Stimulated activated CD8-positive, alpha-beta memory T cell treated with anti-CD3 and anti-CD28 coated beads, Interleukin-4, amount 100 ng/mL, for 1 hour (primary cell): ENCODE measurements around the gene CCDC69.
"Not testable (repeated sequence)": the region's sequence is repeated elsewhere in the genome, so short reads cannot be mapped to it uniquely, and the experiment has no call there.

Experiments
- DNase-seq, 2 donors: peaks; one replicate each; pipeline ENCODE4 v3.0.0-alpha.2; 2020; ENCODE audit warnings: low read depth in 2 of 2, low spot score in 1 of 2

Gene CCDC69

DNA sequence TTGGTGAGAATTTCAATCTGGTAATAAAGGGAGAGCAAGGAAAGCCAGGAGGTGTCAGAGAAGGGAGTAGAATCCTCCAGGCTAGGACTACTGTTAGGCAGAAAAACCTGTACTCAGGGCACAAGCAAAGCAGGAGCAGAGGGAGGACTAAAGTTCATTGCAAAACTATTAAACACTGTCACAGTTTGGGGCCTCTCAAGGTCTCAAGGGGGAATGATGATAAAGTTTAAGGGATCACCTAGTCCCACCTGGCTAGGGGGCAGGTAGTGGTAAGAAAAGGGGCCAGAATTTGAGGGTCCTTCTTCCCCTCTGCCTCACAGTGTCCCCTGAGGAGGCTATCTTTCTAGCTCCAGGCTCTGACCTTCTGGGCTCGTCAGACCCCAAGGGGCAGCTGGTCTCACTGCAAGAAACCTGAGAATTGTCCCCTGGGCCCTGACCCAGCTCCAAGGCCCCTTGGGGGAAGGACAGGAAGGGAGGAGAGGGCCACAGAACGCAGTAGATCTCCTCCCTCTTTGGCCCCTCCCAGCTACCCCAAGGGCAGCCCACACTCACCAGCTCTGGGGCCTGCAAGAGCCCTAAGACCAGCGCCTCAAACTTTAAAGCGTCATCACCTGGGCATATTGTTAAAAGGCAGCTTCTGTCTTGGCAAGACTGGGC is 974 bp downstream of the CCDC69 start:
- DNase-seq = no peak

GRCh38 chr5:151222054-151222789 is 1.7 kb downstream of the CCDC69 start:
- DNase-seq = no peak

- no peak for DNase-seq
Observed at GRCh38 chr5:151221574-151221973, 2.3 kb downstream of the CCDC69 start.

DNA sequence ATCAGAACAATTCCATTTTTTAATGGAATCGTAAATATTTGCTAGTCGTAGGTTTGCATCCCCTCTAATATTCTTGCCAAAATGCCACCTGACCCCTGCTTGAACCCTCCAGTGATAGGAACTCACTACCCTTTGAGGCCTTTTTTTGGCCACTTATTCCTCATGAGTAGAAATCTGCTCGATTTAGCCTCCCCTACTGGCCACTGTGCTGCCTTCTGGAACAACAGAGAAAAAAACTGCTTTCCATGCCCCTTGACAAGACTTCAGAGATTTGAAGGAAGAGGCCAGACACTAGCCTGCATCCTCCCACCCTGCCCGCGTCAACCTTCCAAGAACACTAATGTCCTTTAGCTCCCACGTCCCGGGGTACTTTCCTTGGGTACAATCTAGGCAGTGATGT is 4.1 kb downstream of the CCDC69 start:
- no peak for DNase-seq

DNA sequence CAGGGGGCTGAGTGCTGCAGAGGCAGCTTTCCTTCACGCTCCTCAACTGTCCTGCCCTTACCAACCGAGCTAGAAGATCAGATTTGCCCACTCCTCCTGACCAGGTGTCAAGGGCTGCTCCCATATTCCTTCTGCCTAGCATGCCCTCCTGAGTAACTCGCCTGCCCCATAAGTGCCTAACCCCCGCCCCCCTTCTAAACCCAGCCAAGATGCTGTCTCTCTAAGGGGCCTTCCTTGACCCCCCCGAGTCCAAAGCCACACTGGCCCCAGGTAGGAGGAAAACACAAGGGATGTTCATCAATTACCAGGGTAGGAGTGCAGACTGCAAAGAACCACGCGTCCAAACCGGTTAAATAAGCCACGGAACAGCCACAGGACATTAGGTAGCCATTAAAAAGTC is 4.8 kb downstream of the CCDC69 start:
- no peak for DNase-seq

GRCh38 chr5:151218177-151218576 is 5.7 kb downstream of the CCDC69 start:
- DNase-seq = no peak

GRCh38 chr5:151216781-151217180 is 7.1 kb downstream of the CCDC69 start:
- DNase-seq = no peak

- DNase-seq = no peak
Observed at GRCh38 chr5:151215546-151215880, 8.4 kb downstream of the CCDC69 start.

GRCh38 chr5:151214614-151215545 is 9.0 kb downstream of the CCDC69 start:
- DNase-seq = no peak

DNA sequence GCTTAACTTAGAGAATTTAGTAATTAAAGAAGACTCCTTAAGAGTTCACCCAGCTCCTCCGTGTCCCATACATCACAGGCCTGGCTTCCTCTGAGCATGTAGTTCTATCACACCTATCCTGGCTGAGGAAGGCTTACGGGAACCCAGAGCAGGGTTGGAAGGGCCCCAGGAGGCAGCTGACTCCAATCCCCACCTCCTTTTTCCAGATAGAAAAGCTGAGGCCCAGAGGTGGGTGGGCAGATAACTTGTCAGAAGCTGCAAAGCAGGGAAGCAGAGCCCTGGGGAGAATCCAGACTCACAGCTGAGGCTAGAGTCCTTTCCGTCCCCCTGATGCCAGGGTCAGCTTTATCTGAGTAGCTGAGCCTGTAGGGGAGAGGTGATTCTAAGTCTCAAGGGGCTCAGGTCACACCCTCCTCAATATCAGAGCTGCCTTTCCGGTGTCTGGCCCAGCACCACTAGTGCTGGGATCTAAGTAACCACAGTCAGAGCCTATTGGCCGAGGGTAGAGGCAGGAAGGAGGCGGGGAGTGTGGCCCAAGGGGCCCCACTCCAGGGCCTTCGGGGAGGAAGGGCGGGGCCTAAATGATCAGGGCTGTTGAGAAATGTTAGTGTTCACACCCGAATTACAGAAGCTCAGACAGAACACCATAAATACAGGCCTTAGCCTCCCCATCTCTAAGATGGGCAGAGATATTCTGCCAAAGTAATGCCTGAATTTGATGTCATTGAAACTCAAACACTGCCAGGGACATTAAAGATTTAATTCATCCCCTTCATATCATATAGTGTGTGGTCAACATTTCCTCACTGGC is 9.9 kb downstream of the CCDC69 start:
- peak; percentile 60 to 73 for DNase-seq

DNA sequence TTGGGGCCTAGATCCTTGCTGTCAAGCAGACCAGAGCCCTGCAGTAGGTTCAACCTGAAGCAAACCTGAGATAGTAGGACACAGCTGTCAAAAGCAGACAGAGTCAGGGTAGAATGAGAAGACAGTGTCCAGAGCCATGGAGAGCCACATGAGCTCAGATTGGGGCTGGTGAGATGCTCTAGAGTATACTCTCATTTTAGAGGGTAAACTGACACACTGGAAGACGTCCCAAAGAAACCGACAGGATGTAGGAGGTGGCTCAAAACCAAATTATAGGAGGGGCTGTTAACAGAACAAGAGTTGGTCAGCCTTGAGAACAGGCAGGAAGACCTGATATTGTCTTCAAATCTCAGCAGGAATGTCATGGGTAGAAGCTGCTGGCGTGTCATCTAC is 11.5 kb downstream of the CCDC69 start:
- DNase-seq = no peak

DNA sequence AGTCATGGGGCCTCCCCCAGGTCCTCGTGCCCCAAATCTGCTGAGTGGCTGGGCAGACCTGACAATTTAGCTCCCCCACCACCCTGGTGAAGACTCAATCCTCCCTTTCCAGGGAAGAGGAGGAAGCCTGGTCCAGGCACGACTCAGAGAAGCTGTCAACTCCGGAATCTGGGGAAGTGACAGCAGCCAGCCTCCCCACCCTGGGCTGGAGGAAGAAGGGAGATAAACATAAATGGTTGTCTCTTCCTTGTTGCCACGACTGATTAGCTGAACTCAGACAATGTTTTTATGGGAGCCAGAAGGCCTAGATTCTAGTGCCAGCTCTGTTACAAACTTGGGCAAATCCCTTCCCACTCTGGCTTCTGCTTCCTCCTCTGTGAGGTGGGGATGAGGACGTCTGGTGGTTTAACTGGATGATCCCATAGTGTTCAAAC is 15.4 kb downstream of the CCDC69 start:
- no peak for DNase-seq

DNA sequence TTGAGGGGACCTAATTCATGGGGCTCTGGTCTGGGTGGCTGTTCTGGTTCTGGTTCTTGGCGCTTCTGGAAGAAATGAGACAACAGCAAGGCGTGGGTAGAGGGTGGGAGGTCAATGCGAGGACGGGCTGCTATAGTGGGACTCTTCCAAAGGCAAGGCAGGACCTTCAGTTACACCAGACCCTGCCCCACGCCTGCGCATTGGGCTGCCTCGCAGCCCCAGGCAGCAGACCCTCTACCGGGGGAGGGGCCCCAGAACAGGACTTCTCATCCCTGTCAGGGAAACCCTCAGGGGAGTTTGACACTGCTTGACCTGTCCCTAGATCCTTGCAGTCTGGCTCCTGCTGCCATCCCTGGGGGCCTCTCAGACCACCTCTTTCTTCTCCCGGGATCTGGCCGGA is 18.5 kb downstream of the CCDC69 start:
- DNase-seq = no peak

DNA sequence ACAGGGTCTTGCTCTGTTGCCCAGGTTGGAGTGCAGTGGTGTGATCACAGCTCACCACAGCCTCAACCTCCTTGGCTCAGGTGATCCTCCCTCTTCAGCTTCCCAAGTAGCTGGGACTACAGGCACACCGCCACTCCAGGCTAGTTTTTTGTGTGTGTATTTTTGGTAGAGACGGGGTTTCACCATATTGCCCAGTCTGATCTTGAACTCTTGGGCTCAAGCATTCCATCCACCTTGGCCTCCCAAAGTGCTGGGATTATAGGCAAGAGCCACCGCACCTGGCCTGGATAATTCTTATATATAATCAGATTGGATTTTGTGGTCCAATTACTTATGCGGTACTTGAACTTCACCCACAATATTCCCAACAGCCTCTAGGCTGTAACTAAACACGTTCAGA is 19.8 kb downstream of the CCDC69 start:
- DNase-seq = no peak

DNA sequence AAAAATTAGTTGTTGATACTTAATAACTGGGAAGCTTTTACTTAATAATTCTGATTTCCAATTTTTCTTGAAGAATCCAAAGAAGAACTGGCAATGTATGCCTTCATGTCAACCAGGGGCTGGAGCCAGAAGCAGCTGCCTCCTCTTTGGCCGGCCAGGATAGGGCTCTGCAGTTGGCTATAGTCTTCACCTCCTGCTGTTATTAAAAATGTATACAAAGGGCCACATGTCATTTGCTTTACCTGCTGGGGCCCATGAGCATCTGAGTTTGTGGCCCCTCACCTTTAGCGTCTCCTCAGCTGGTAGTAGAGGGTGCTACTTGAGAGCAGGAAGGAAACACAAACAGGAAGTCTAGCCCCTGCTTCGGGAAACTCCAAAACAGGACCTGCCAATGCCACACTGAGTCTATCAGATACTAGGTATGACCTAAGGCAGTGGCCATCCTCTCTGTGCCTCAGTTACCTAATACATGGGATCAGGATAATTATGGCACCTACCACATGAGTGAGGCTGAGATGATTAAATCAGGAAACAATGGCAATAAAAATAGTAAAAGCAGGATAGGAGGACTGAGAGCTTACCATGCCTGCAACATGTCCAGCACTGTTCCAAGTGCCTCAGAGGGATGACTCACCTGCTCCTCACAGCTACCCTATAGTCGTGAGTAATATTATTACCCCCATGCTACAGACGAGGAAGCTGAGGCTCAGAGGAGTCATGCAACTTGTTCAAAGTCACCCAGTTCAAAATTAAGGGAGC is 21.3 kb downstream of the CCDC69 start:
- no peak for DNase-seq

- DNase-seq = no peak
Observed at GRCh38 chr5:151200913-151201595, 22.8 kb downstream of the CCDC69 start.

DNA sequence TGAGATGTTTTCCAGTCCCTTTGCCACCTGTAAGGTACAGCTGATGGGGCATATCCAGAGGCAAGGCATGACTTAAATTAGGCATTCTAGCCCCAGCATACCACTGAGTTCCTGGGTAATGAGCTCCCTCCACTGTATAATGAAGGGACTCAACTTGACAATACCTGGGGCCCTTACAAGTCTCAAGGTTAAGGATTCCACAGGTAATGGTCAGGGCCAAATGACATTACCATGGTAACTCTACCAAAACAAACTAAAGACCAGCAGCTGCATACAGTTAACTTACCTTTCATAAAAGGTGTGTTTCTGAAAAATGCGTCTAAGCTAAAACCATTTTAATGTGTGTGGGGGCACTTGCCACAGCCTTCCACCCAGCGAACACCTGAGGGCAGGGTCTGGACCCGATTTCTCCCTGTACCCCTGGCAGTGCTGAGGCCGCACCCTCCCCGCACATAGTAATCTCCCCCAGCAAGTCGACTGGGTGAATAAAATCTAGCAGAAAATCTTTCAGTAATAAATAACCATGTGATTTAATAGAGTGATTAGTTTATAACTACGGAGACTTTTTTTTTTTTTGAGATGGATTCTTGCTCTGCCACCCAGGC is 24.2 kb downstream of the CCDC69 start:
- DNase-seq = no peak

DNA sequence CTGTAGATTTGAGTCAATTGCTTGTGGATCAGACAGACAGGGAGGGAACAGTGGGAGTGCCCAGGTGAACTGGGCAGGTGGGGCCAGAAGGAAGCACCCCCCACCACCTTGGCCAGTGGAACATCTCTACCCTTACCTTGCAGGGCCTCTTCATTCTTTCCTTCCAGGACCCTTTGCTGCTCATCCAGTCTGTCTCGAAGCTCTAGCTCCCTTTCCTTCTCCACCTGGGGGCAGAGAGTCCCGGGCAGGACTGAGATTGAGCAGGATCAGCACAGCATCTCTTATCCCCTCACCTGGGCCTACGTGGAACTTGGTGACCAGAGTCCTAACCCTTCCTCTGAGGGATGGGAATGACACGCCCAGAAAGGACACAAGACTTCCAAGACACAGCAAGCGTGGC is 25.0 kb downstream of the CCDC69 start:
- DNase-seq = no peak

DNA sequence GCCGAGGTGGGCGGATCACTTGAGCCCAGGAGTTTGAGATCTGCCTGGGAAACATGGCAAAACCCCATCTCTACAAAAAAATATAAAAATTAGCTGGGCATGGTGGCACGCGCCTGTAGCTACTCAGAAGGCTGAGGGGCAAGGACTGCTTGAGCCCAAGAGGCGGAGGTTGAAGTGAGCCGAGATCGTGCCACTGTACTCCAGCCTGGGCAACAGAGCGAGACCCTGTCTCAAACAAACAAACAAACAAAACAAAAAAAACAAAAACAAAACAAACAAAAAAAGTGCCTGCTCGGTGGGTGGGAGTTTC is 26.6 kb downstream of the CCDC69 start:
- not testable (repeated sequence) for DNase-seq
